CD4-positive, alpha-beta T cell treated with Interferon gamma for 1 hour (primary cell): ENCODE results near the gene CXCL17.

ENCODE experiments used
- DNase-seq: peaks from one replicate; pipeline ENCODE4 v3.0.0-alpha.2; 2020

The CXCL17 gene

GRCh38 chr19:42396381-42397262, 46.1 kb downstream of the CXCL17 start:
- peak; percentile 97 for DNase-seq

- DNase-seq = no peak
Observed at GRCh38 chr19:42394751-42395150, 48.0 kb downstream of the CXCL17 start.

GRCh38 chr19:42392165-42392564, 50.6 kb downstream of the CXCL17 start:
- DNase-seq = no peak

GRCh38 chr19:42389899-42390298, 52.8 kb downstream of the CXCL17 start, which contains the start of gene CNFN:
Gene CNFN, minus strand, starts transcription at chr19:42390297. Its CDS starts 1,260 bp downstream, at chr19:42389037.
- DNase-seq = no peak

GRCh38 chr19:42388851-42389489, 53.8 kb downstream of the CXCL17 start:
- no peak for DNase-seq

- DNase-seq = peak; percentile 69
Observed at GRCh38 chr19:42386974-42387707, 55.6 kb downstream of the CXCL17 start.

- no peak for DNase-seq
Observed at GRCh38 chr19:42380155-42380554, 62.6 kb downstream of the CXCL17 start.
